ENCODE results near the gene SAYSD1. TPM values are rescaled to one million over a fixed set of nuclear protein-coding genes. Genes with fewer than 3 reads are reported as not detected.

Gene SAYSD1
- total RNA-seq, 1 donor from 2014 or later, result 15.0 TPM

- no peaks in the 10 kb centered on the region for H3K9me3 Mint-ChIP-seq
- no peak for DNase-seq (ENCODE audit: extremely low spot score, unreplicated experiment)
- no peaks in the 10 kb centered on the region for H3K36me3 Mint-ChIP-seq
- H3K4me3 Mint-ChIP-seq, result no peak overlapping the region
- no peak overlapping the region for H3K27ac Mint-ChIP-seq
- peaks cover 11% of the 10 kb centered on the region for H3K4me1 Mint-ChIP-seq (ENCODE audit: unreplicated experiment)
- peaks cover 33% of the 10 kb centered on the region for H3K27me3 Mint-ChIP-seq
- no peak for TF ChIP-seq CTCF (conservative IDR thresholded peaks at IDR 0.05)
Observed at GRCh38 chr6:39084506-39084905, 30.5 kb downstream of the SAYSD1 start.

GRCh38 chr6:39083231-39083634, 31.8 kb downstream of the SAYSD1 start:
- DNase-seq (ENCODE audit: extremely low spot score, unreplicated experiment), result no peak
- peaks cover 7% of the 10 kb centered on the region for H3K4me1 Mint-ChIP-seq (ENCODE audit: unreplicated experiment)
- H3K9me3 Mint-ChIP-seq, result no peaks in the 10 kb centered on the region
- no peaks in the 10 kb centered on the region for H3K36me3 Mint-ChIP-seq
- peaks cover 25% of the 10 kb centered on the region for H3K27me3 Mint-ChIP-seq
- TF ChIP-seq CTCF (conservative IDR thresholded peaks at IDR 0.05), result no peak
- no peak overlapping the region for H3K27ac Mint-ChIP-seq
- H3K4me3 Mint-ChIP-seq, result no peak overlapping the region

- DNase-seq (ENCODE audit: extremely low spot score, unreplicated experiment), result no peak
- Mint-ChIP-seq H3K4me1 (ENCODE audit: unreplicated experiment) (peaks cover 6% of the 10 kb centered on the region), H3K9me3 (no peaks in the 10 kb centered on the region), H3K27ac (no peak overlapping the region), H3K27me3 (peaks cover 20% of the 10 kb centered on the region), H3K36me3 (no peaks in the 10 kb centered on the region), H3K4me3 (no peak overlapping the region)
- no peak for TF ChIP-seq CTCF (conservative IDR thresholded peaks at IDR 0.05)
Observed at GRCh38 chr6:39082310-39082709, 32.7 kb downstream of the SAYSD1 start.

- no peaks in the 10 kb centered on the region for H3K9me3 Mint-ChIP-seq
- no peak overlapping the region for H3K4me3 Mint-ChIP-seq
- TF ChIP-seq CTCF (conservative IDR thresholded peaks at IDR 0.05), result no peak
- peak; percentile 43 for DNase-seq (ENCODE audit: extremely low spot score, unreplicated experiment)
- peaks cover under 1% of the 10 kb centered on the region for H3K4me1 Mint-ChIP-seq (ENCODE audit: unreplicated experiment)
- H3K36me3 Mint-ChIP-seq, result no peaks in the 10 kb centered on the region
- no peak overlapping the region for H3K27ac Mint-ChIP-seq
- peaks cover 4% of the 10 kb centered on the region for H3K27me3 Mint-ChIP-seq
Observed at GRCh38 chr6:39080246-39080875, 34.6 kb downstream of the SAYSD1 start.

DNA sequence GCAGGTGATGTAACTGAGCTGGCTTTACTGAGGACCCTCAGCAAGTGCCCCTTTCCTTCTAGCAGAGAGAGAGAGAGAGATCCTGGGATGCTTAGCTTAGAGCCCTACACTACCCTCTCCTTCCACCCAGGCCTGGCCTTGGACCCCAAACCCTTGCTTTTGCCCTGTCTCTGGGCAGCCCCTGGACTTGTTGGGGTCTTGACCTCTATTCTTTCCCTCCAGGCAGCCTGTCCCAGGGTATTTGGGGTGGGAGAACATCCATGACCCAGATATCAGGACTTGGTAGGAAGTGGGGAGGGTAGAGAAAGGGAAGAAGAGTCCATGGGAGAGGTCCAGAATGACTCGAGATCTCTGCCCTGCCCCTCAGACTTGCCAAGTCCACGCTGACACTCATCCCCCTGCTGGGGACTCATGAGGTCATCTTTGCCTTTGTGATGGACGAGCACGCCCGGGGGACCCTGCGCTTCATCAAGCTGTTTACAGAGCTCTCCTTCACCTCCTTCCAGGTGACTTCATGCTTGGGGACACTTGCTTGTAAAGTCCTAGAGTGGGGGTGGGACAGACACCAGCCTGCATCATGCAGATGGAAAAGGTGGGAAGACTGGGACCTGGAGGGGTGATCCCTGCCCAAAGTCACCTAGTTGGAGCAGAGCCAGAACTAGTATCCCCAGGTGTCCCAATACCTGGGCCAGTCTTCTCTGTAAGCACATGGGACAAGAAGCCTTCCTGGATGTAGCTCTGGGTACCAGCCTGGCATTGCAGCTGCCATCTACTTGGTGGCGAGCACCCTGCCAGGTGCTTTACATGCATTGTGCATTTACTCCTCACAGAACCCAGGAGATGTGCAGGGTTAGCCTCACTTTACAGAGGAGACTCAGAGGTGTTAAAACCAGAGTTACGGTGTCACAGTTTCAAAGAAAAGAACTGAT, 35.5 kb downstream of the SAYSD1 start:
- Mint-ChIP-seq H3K27ac (no peak overlapping the region), H3K9me3 (no peaks in the 10 kb centered on the region), H3K36me3 (no peaks in the 10 kb centered on the region), H3K4me1 (ENCODE audit: unreplicated experiment) (peaks cover 5% of the 10 kb centered on the region), H3K4me3 (no peak overlapping the region), H3K27me3 (peaks cover 3% of the 10 kb centered on the region)
- peak; percentile 42 for DNase-seq (ENCODE audit: extremely low spot score, unreplicated experiment)
- no peak for TF ChIP-seq CTCF (conservative IDR thresholded peaks at IDR 0.05)
